HEK293 (cell line): ENCODE results near the gene ZC3H15.

Experiments used
- CTCF ChIA-PET: fragments of 350-600 bp; formaldehyde crosslinking; extraction: SDS; loops from one replicate; lab custom pipeline; 2021; ENCODE audit warnings: antibody characterized with exemption; lab: Yijun Ruan, JAX
- POLR2A ChIA-PET: fragments of 300-600 bp; formaldehyde crosslinking; extraction: SDS; loops from one replicate; lab custom pipeline; 2020; ENCODE audit warnings: antibody characterized with exemption, inconsistent platforms; lab: Yijun Ruan, JAX
- H3K27ac ChIP-seq: fragments of 200-500 bp; sonication (Bioruptor generic); 2 replicates; pipeline ENCODE4 v1.5.1; 2014; ENCODE audit warnings: low read depth, low read length, control low read depth, inconsistent platforms; ENCODE audit errors: extremely low read depth
- H3K36me3 ChIP-seq, 2 experiments: fragments of 200-500 bp in 1 of 2; sonication (Bioruptor generic) in 1 of 2; 1 replicate in 1 of 2; 2 replicates in 1 of 2; pipeline ENCODE4 v1.5.1; 2014 to 2017; ENCODE audit warnings: inconsistent platforms in 2 of 2, low read length in 2 of 2; ENCODE audit not compliant: control insufficient read depth in 2 of 2, insufficient read depth in 1 of 2
- H3K4me1 ChIP-seq: fragments of 200-500 bp; sonication (Bioruptor generic); 2 replicates; pipeline ENCODE4 v1.5.1; 2014; ENCODE audit warnings: mild to moderate bottlenecking, low read length, inconsistent platforms; ENCODE audit not compliant: control insufficient read depth, insufficient read depth
- H3K4me3 ChIP-seq: 2 replicates; pipeline ENCODE4 v1.5.1; 2011; ENCODE audit warnings: low read depth, mild to moderate bottlenecking, control low read depth, low read length, moderate library complexity
- H3K9me3 ChIP-seq: fragments of 200-500 bp; sonication (Bioruptor generic); 2 replicates; pipeline ENCODE4 v1.5.1; 2014; ENCODE audit warnings: low read depth, low read length, inconsistent platforms; ENCODE audit not compliant: control insufficient read depth, insufficient read depth
- MZF1 ChIP-seq: fragments of 450-650 bp; formaldehyde crosslinking; IDR thresholded peaks from 2 replicates; pipeline ENCODE4 v1.5.1; 2017; ENCODE audit warnings: missing biosample characterization, missing genetic modification characterization, borderline replicate concordance
- TRIM28 ChIP-seq: IDR thresholded peaks from 2 replicates; pipeline ENCODE4 v1.6.1; 2011; ENCODE audit warnings: low read length, control low read depth, borderline replicate concordance
- ZBTB48 ChIP-seq: fragments of 450-650 bp; formaldehyde crosslinking; IDR thresholded peaks from 2 replicates; pipeline ENCODE4 v1.5.1; 2016; ENCODE audit warnings: missing biosample characterization, missing genetic modification characterization
- ZFP3 ChIP-seq: fragments of 450-650 bp; formaldehyde crosslinking; IDR thresholded peaks from 2 replicates; pipeline ENCODE4 v1.5.1; 2016; ENCODE audit warnings: low read depth, missing biosample characterization, missing genetic modification characterization
- ZNF26 ChIP-seq: fragments of 450-650 bp; formaldehyde crosslinking; IDR thresholded peaks from 2 replicates; pipeline ENCODE4 v1.5.1; 2016; ENCODE audit warnings: missing biosample characterization, missing genetic modification characterization
- ZNF549 ChIP-seq: fragments of 450-650 bp; IDR thresholded peaks from 2 replicates; pipeline ENCODE4 v1.5.1; 2018; ENCODE audit warnings: missing biosample characterization, missing genetic modification characterization, mild to moderate bottlenecking, inconsistent platforms, moderate library complexity
- ZNF677 ChIP-seq: fragments of 450-650 bp; IDR thresholded peaks from 2 replicates; pipeline ENCODE4 v1.5.0; 2018; ENCODE audit warnings: missing biosample characterization, mild to moderate bottlenecking, missing genetic modification characterization, moderate library complexity
- ZNF768 ChIP-seq: fragments of 450-650 bp; formaldehyde crosslinking; IDR thresholded peaks from 2 replicates; pipeline ENCODE4 v1.5.1; 2018; ENCODE audit warnings: missing biosample characterization, mild to moderate bottlenecking, missing genetic modification characterization
- ZNF785 ChIP-seq: fragments of 450-650 bp; formaldehyde crosslinking; IDR thresholded peaks from 2 replicates; pipeline ENCODE4 v1.5.1; 2016; ENCODE audit warnings: missing biosample characterization, missing genetic modification characterization
- TF ChIP-seq, protein P1 (sequence below): fragments of 450-650 bp; formaldehyde crosslinking; IDR thresholded peaks from 2 replicates; pipeline ENCODE4 v1.5.1; 2016; ENCODE audit warnings: missing biosample characterization, missing genetic modification characterization, borderline replicate concordance
- TF ChIP-seq, protein P2 (sequence below): fragments of 450-650 bp; formaldehyde crosslinking; IDR thresholded peaks from 2 replicates; pipeline ENCODE4 v1.5.1; 2016; ENCODE audit warnings: missing biosample characterization, missing genetic modification characterization
- TF ChIP-seq, protein P3 (sequence below): fragments of 450-650 bp; formaldehyde crosslinking; IDR thresholded peaks from 2 replicates; pipeline ENCODE4 v1.5.1; 2016; ENCODE audit warnings: missing biosample characterization, missing genetic modification characterization

Gene ZC3H15

DNA sequence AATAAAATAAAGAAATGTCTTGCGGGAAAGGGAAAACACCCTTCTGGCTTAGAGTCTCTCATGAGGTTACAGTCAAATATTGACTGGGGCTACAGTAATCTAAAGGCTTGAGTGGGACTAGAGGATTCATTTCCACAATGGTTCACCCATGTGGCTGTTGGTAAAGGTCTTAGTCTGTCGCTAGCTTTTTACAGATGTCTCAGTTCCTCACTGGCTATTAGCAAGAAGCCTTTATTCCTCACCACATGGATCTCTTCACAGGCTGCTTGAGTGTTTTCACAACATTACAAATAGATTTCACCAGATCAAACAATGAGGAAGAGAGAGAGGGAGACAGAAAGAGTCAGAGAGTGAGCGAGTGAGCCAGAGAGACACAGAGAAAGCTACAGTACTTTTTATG is 8.3 kb upstream of the ZC3H15 start:
- ChIA-PET POLR2A (no interaction called here), CTCF (no interaction called here)
- Histone ChIP-seq H3K9me3 (no peaks in the 10 kb centered on the region), H3K27ac (no peak overlapping the region), H3K36me3 (no peaks in the 10 kb centered on the region), H3K4me1 (no peaks in the 10 kb centered on the region), H3K4me3 (no peak overlapping the region)
- TF ChIP-seq TRIM28 (no peak), ZNF768 (tag by site-specific recombination) (no peak), ZNF677 (tag by site-specific recombination) (no peak), ZNF785 (tag by site-specific recombination) (no peak), ZNF549 (no peak), ZFP3 (tag by site-specific recombination) (no peak)
- TF ChIP-seq, protein P1, sequence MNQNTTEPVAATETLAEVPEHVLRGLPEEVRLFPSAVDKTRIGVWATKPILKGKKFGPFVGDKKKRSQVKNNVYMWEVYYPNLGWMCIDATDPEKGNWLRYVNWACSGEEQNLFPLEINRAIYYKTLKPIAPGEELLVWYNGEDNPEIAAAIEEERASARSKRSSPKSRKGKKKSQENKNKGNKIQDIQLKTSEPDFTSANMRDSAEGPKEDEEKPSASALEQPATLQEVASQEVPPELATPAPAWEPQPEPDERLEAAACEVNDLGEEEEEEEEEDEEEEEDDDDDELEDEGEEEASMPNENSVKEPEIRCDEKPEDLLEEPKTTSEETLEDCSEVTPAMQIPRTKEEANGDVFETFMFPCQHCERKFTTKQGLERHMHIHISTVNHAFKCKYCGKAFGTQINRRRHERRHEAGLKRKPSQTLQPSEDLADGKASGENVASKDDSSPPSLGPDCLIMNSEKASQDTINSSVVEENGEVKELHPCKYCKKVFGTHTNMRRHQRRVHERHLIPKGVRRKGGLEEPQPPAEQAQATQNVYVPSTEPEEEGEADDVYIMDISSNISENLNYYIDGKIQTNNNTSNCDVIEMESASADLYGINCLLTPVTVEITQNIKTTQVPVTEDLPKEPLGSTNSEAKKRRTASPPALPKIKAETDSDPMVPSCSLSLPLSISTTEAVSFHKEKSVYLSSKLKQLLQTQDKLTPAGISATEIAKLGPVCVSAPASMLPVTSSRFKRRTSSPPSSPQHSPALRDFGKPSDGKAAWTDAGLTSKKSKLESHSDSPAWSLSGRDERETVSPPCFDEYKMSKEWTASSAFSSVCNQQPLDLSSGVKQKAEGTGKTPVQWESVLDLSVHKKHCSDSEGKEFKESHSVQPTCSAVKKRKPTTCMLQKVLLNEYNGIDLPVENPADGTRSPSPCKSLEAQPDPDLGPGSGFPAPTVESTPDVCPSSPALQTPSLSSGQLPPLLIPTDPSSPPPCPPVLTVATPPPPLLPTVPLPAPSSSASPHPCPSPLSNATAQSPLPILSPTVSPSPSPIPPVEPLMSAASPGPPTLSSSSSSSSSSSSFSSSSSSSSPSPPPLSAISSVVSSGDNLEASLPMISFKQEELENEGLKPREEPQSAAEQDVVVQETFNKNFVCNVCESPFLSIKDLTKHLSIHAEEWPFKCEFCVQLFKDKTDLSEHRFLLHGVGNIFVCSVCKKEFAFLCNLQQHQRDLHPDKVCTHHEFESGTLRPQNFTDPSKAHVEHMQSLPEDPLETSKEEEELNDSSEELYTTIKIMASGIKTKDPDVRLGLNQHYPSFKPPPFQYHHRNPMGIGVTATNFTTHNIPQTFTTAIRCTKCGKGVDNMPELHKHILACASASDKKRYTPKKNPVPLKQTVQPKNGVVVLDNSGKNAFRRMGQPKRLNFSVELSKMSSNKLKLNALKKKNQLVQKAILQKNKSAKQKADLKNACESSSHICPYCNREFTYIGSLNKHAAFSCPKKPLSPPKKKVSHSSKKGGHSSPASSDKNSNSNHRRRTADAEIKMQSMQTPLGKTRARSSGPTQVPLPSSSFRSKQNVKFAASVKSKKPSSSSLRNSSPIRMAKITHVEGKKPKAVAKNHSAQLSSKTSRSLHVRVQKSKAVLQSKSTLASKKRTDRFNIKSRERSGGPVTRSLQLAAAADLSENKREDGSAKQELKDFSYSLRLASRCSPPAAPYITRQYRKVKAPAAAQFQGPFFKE (tag by site-specific recombination): no peak
- TF ChIP-seq, protein P2, sequence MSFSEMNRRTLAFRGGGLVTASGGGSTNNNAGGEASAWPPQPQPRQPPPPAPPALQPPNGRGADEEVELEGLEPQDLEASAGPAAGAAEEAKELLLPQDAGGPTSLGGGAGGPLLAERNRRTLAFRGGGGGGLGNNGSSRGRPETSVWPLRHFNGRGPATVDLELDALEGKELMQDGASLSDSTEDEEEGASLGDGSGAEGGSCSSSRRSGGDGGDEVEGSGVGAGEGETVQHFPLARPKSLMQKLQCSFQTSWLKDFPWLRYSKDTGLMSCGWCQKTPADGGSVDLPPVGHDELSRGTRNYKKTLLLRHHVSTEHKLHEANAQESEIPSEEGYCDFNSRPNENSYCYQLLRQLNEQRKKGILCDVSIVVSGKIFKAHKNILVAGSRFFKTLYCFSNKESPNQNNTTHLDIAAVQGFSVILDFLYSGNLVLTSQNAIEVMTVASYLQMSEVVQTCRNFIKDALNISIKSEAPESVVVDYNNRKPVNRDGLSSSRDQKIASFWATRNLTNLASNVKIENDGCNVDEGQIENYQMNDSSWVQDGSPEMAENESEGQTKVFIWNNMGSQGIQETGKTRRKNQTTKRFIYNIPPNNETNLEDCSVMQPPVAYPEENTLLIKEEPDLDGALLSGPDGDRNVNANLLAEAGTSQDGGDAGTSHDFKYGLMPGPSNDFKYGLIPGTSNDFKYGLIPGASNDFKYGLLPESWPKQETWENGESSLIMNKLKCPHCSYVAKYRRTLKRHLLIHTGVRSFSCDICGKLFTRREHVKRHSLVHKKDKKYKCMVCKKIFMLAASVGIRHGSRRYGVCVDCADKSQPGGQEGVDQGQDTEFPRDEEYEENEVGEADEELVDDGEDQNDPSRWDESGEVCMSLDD (tag by site-specific recombination): no peak
- TF ChIP-seq, protein P3, sequence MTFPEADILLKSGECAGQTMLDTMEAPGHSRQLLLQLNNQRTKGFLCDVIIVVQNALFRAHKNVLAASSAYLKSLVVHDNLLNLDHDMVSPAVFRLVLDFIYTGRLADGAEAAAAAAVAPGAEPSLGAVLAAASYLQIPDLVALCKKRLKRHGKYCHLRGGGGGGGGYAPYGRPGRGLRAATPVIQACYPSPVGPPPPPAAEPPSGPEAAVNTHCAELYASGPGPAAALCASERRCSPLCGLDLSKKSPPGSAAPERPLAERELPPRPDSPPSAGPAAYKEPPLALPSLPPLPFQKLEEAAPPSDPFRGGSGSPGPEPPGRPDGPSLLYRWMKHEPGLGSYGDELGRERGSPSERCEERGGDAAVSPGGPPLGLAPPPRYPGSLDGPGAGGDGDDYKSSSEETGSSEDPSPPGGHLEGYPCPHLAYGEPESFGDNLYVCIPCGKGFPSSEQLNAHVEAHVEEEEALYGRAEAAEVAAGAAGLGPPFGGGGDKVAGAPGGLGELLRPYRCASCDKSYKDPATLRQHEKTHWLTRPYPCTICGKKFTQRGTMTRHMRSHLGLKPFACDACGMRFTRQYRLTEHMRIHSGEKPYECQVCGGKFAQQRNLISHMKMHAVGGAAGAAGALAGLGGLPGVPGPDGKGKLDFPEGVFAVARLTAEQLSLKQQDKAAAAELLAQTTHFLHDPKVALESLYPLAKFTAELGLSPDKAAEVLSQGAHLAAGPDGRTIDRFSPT (tag by site-specific recombination): no peak

GRCh38 chr2:186480991-186481390 is 5.1 kb upstream of the ZC3H15 start:
- CTCF ChIA-PET: interaction anchor here (0.6 kb wide), 2 partner anchors 147 to 482 kb away, joined by 3 to 4 read pairs; no protein-coding TSS in a partner anchor
- Histone ChIP-seq H3K9me3 (no peaks in the 10 kb centered on the region), H3K4me3 (no peak overlapping the region), H3K36me3 (no peaks in the 10 kb centered on the region), H3K4me1 (no peaks in the 10 kb centered on the region), H3K27ac (no peak overlapping the region)
- POLR2A ChIA-PET: no interaction called here
- TF ChIP-seq ZBTB48 (tag by site-specific recombination) (no peak), MZF1 (tag by site-specific recombination) (no peak), ZNF26 (tag by site-specific recombination) (no peak)
- TF ChIP-seq, protein P1 (tag by site-specific recombination): no peak
- TF ChIP-seq, protein P2 (tag by site-specific recombination): no peak
